OCI-LY1 (cell line): ENCODE data around the gene MPV17L.

ENCODE experiments used
- EZH2 ChIP-seq: fragments of 200-600 bp; sonication (generic), shearing (Covaris generic); IDR thresholded peaks from 2 replicates; pipeline ENCODE4 v1.8.0; 2017; ENCODE audit warnings: borderline replicate concordance, mixed run types, mild to moderate bottlenecking, antibody characterized with exemption, low read length, moderate library complexity, mixed read lengths
- TF ChIP-seq, protein P1 (sequence below): fragments of 200-600 bp; sonication (generic), shearing (Covaris generic); IDR thresholded peaks from 2 replicates; pipeline ENCODE4 v1.5.1; 2017; ENCODE audit warnings: mild to moderate bottlenecking, antibody characterized with exemption, low read length, moderate library complexity, mixed read lengths

- TF ChIP-seq, protein P1, sequence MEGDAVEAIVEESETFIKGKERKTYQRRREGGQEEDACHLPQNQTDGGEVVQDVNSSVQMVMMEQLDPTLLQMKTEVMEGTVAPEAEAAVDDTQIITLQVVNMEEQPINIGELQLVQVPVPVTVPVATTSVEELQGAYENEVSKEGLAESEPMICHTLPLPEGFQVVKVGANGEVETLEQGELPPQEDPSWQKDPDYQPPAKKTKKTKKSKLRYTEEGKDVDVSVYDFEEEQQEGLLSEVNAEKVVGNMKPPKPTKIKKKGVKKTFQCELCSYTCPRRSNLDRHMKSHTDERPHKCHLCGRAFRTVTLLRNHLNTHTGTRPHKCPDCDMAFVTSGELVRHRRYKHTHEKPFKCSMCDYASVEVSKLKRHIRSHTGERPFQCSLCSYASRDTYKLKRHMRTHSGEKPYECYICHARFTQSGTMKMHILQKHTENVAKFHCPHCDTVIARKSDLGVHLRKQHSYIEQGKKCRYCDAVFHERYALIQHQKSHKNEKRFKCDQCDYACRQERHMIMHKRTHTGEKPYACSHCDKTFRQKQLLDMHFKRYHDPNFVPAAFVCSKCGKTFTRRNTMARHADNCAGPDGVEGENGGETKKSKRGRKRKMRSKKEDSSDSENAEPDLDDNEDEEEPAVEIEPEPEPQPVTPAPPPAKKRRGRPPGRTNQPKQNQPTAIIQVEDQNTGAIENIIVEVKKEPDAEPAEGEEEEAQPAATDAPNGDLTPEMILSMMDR: no peak
- no peak for TF ChIP-seq EZH2
These were observed 9.2 kb downstream of the MPV17L start for GRCh38 chr16:15404792-15405191.
